NCI-H1436 (cell line): ENCODE measurements around the gene RRAD.
"Not testable (repeated sequence)": the region's sequence is repeated elsewhere in the genome, so short reads cannot be mapped to it uniquely, and the experiment has no call there.

Experiments used
- DNase-seq: peaks from one replicate; lab custom pipeline; 2025; lab: John Stamatoyannopoulos, UW

The RRAD gene

GRCh38 chr16:66900721-66901441 is 24.5 kb downstream of the RRAD start:
- DNase-seq, result no peak

GRCh38 chr16:66899945-66900710 is 25.2 kb downstream of the RRAD start:
- peak; percentile 35 for DNase-seq

- DNase-seq, result no peak
These were observed 25.9 kb downstream of the RRAD start for GRCh38 chr16:66899310-66899944.

- no peak for DNase-seq
These were observed 26.4 kb downstream of the RRAD start for GRCh38 chr16:66898933-66899309.

GRCh38 chr16:66898207-66898606 is 27.1 kb downstream of the RRAD start:
- no peak for DNase-seq

- DNase-seq, result not testable (repeated sequence)
These were observed 28.7 kb downstream of the RRAD start for GRCh38 chr16:66896682-66897081.

- DNase-seq, result no peak
These were observed 29.3 kb downstream of the RRAD start for GRCh38 chr16:66895999-66896398.

GRCh38 chr16:66895689-66895979 is 29.7 kb downstream of the RRAD start:
- DNase-seq, result no peak

- peak; percentile 55 for DNase-seq
These were observed 30.2 kb downstream of the RRAD start for GRCh38 chr16:66894948-66895688.

- DNase-seq, result no peak
These were observed 31.3 kb downstream of the RRAD start for GRCh38 chr16:66894055-66894454.

- DNase-seq, result no peak
These were observed 33.5 kb downstream of the RRAD start for GRCh38 chr16:66891797-66892196.

- DNase-seq, result no peak
These were observed 34.0 kb downstream of the RRAD start for GRCh38 chr16:66891360-66891759.

GRCh38 chr16:66890799-66891198 is 34.5 kb downstream of the RRAD start:
- DNase-seq, result no peak

- DNase-seq, result no peak
These were observed 35.7 kb downstream of the RRAD start for GRCh38 chr16:66889622-66890021.

GRCh38 chr16:66888647-66889615 is 36.4 kb downstream of the RRAD start:
- DNase-seq, result no peak

- no peak for DNase-seq
These were observed 38.4 kb downstream of the RRAD start for GRCh38 chr16:66886914-66887313.

- DNase-seq, result no peak
These were observed 39.0 kb downstream of the RRAD start for GRCh38 chr16:66886321-66886720.

GRCh38 chr16:66885491-66885890 is 39.8 kb downstream of the RRAD start:
- DNase-seq, result no peak

- no peak for DNase-seq
These were observed 42.6 kb downstream of the RRAD start for GRCh38 chr16:66882702-66883101.

GRCh38 chr16:66881964-66882508 is 43.3 kb downstream of the RRAD start:
- DNase-seq, result no peak

GRCh38 chr16:66881560-66881959 is 43.8 kb downstream of the RRAD start:
- DNase-seq, result no peak
